HG03045 (cell line): ENCODE measurements around the gene NEURL1B.

Experiments
- ATAC-seq: cut with Tn5 transposase; IDR thresholded peaks from one replicate; pipeline ENCODE4 v1.9.1; 2021; ENCODE audit warnings: mild to moderate bottlenecking, moderate library complexity; ENCODE audit not compliant: unreplicated experiment

The NEURL1B gene

DNA sequence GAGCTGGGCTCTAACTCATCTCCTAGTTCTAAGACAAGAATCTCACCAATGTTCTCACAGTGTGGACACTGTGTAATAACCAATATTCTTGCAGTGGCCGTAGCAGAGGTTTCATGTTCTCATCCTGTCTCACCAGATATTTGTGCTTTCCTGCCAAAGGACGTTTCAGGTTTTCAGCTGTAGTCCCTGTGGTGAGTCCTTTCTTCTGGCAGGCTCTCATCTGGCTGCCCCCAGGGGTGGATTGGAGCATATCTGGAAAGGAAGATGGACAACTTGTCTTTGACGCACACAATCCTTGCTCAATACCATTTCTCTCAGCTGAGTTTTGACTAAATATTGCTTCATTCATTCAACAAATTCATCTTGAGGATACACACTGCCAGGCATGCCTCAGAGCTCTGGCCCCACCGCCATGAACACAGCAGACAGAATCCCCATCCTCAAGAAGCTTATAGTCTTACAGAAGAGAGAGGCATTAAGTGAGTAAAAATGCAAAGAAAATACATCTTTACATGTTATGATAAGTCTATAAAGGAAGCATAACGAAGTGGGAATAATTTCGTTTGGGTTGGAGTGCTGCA is 33.8 kb upstream of the NEURL1B start:
- ATAC-seq: no peak

DNA sequence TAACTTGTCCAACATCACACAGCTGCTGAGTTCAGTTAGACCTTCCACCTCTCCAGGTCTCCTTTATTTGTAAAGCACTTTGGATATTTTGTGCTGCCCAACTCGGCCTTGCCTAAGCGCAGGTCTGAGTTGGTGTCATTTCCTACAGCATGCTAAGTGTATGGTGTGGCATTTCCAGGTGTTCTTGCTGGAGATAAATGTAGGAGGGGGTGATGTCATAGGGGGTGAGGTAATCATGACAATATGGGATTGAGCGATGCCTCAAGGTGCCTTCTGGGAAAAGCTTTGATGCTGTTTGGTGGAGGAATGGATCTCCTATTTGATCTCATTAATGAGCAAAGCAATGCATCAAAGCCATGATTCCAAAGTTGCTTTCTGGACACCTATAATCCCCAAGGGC is 32.3 kb upstream of the NEURL1B start:
- ATAC-seq: no peak

DNA sequence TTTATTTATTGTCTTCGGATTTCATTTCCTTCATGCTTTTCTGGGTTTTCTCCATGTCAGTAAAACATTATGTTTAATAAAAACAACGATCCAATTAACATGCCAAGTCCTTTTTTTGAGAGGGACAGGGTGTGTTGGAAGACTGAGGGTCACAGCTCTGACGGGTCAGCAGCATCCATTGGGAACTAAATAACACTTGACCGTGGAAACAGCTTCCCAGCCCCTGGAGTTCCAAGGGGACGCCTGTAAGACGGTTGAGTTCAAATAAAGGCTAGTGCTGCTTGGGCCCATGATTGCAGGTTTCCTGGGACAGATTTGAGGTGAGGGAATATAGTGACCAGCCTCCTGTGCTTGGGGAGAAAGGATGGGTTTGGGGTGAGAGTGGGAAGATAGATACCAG is 30.4 kb upstream of the NEURL1B start:
- ATAC-seq: no peak

DNA sequence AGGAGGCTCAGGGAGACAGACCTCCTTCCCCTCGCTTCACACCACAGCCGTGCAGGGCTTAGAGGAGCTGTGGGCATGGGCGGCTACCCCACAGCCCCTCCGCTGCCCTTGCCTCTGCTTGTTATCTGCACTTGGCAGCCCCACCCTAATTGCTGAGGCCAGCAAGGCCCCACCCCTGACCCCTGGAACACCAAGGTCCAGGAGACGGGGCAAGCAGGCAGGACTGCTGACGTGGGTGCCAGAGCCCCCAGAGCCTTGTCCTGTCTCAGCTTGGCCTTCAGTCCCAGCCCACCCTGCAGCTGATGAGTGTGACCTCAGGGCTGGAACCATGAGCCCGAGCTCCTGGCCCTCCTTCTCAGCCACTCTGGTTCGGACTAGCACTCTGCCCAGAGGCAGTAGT is 29.1 kb upstream of the NEURL1B start:
- no peak for ATAC-seq

DNA sequence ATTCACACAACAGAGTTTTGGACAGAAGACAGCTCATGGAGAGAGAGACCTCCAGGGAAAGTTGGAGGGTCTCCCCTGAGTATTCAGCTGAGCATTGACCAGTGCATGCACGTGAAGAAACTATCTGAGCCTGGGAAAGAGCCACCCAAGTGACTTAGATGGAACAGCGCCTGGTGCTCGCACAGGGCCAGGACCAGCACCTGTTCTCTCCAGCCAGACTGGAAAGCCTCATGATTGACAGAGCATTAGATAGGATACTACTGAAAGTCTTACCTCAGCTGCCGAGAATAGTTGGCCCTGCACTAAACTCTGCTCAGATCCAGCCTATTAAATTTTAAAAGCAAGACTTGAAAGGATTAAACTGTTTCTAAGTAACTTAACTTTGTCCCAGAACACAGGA is 28.3 kb upstream of the NEURL1B start:
- ATAC-seq: no peak

DNA sequence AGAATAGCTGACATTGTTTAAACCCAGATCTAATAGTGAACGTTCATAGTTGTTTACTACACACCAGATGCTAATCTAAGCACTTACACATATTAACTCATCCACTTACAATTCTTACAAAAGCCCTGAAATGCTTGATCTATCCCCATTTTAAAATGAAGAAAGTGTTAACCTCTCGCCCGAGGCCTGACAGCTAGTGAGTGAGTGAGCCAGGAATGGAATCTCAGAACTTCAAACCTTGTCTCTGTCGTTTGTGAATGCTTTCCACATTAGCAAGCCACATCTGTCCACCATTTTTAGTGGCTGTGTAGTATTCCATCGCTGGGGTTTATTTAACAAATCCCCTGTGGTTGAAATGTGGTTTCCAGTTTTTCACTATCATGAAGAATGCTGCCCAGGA is 24.9 kb upstream of the NEURL1B start:
- no peak for ATAC-seq

DNA sequence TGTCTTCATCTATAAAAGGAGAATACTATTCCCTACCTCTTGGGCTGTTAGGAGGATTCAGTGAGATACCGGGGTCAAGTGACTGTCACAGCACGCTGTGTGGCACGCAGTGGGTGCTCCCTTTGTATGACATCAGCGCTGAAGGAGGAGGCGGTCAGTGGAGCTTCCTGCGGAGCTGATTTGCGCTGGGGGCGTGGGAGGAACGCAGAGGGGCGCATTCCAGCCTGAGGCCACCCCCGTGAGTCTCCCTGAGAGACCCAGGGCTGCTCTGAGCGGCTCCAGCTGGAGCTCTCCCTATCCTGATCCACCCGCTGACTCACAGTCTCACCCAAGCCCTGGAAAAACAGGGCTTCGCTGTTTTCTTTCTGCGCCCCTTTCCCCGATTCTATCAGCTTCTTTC is 24.3 kb upstream of the NEURL1B start:
- ATAC-seq: no peak

DNA sequence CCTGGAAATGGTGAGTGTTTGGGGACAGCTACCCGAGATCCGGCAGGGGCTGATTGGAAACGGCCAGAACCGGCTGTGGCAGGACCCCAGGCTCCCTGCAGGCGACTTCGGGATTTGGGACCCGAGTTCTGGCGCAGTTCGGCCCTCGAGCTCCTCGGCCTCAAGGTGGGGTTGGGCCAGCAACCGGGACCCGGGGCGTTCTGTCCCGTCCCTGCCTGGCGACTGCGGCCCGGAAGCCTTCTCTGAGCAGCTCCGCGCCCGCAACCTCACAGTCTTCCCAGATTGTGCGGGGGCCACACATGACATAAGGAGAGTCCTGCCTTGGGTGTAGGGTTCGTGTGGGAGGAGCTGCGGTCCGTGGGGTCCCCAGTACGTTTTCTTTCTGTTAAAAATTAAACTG is 23.2 kb upstream of the NEURL1B start:
- ATAC-seq: no peak

DNA sequence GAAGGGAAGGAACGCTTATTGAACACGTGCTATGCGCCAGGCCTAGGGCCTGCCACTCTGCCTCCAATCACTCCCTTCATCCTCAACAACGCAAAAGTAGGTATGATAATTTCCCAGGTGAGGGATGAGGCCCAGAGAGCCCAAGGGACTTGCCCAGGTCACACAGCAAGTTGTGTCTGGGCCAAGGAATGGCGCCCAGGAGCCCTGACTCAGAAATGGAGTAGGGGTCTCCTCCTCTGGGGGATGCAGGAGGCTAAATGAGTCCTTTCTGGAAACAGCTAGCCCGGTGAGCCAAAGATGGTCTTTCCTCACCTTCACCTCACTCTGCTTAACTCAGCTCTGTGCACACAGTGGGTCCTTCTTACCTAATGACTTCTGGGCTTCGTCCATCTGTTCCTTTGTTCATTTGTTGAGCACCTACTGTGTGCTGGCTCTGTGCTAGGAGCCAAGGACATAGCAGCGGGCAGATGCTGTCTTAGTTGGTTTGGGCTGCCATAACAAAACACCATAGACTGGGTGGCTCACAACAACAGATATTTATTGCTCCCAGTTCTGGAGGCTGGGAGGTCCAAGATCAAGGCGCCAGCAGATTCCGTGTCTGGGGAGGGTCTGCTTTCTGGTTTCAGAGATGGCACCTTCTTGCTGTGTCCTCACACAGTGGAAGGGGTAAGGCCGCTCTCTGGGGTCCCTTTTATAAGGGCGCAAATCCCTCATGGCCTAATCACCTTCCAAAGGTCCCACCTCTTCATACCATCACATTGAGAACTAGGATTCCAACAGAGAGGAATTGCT is 22.3 kb upstream of the NEURL1B start:
- no peak for ATAC-seq

DNA sequence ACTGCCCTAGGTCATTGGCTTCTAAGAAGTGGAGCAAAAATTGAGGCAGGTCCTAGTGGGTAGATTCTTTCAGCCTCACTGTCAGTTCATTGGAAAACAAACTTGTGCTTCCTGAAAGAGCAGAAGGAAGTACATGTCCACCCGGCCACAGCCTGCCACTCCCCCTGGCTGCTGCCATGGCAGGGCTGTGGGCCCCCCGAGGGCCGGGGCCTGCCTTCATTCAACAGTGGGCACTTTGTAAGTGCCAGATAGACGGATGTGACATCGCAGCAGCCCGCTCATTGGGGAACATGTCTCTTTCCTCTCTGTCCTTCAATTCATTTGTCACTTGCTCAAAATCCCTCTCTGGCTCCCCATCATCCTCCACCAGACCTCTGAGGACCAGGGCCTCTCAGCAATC is 20.6 kb upstream of the NEURL1B start:
- no peak for ATAC-seq

DNA sequence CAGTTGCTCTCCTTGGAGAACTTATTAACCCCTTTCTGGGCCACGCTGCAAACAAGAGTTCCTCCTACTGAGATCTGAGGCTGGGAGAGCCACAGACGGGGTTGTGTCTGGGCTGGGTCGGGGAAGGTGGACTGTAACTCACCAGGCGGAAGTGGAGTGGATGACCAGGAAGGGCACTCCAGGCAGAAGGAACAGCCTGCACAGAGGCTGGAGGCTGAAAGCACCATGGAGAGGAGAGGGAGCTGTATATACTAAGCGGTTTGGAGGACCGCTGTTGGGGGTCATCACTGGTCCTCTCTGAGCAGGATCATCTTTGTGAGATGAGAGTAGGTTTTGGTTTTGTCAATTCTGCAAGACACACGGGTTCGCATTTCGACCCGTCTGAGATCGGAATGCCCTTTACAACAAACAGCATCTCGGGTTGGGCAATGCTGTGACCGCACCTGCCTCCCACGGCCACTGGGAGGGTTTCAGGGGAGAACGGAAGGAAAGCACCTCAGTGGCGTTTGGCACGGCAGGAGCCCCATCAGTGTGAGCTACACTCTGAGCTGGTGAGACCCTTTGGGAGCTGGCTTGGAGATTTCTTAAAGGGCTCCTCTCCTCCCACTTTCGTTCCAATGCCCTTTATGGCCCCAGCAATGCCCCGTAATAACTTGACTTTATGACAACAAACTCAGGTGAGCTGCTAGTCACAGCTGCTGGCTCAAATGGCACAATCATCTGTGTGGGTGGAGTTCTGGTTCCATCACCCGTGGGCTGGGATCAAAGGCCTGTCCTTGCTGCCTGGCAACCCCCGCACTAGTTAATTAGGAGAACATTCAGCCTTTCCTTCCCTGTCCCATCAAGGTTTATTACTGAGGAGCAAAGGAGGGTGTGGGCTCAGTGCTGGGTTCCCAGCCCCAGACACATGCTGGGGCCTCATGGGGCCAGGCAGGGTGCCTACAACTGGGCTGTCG is 18.7 kb upstream of the NEURL1B start:
- no peak for ATAC-seq

DNA sequence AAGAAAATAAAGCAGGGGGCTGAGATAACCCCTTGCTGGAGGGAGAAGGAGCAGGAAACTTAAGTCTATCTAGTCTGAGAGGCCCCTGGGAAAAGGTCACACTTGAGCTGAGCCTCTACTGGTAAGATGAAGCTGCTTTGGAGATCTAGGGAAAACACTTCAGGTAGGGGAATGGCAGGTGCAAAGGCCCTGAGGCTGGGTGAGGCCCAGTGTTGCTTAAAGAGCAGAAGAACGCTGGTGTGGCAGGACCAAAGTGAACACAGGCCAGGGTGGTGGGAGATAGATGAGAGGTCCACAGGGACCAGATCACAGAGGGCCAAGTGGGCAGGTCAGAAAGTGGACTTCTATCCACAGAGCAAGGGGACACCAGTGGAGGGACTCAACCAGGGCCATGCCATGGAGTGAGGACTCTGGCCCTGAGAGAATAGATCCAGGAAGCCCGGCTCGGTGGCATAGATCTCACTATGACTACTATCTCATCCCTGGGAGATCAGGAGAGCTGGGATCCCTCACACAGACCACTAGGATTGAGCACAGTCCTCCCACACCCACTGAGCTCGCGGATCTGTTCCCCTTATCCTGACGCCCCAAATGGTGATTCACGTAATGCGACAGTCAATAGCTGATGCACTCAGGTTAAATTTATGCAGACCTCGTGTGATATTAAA is 17.6 kb upstream of the NEURL1B start:
- no peak for ATAC-seq

DNA sequence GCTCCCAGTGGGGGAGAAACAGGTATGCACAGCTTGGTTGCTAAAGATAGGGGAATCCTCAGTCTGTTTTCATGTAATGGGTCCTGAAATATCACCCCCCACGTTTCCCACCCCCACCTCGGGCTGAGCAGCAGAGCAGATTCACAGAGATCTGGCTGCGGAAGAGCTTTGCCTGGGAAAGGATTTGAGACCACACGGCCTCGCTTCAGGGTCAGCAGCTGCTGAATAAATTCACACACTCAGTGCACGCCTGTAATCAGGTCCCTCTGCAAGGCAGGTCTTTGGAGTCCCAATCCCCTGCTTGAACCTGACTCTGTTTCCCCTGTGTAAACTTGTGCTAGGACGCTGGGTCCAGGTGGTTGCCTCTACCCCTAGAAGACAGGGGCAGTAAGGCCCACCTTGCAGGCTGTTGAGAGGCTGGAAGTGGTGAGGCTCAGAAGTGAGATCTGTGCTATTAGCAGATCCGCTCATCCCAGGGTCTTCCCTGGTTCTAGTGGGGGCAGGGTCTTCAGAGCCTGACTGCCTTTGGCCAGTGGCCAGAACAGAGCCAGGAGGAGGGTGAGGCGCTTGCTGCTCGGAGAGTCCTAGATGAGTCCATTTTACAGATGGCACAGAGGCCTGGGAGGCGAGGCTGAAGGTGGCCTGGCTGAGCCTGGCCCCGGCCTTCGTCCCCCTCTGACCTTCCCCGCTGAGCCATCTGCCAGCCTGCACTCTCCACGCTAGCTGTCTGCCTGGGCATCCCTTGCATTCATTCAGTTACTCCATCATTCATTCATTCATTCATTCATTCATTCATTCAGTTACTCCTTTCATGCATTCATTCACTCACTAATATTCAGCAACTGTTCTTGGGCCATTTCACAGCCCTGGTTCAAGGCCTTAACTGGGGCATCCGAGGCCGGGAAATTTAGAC is 16.7 kb upstream of the NEURL1B start:
- ATAC-seq: no peak

DNA sequence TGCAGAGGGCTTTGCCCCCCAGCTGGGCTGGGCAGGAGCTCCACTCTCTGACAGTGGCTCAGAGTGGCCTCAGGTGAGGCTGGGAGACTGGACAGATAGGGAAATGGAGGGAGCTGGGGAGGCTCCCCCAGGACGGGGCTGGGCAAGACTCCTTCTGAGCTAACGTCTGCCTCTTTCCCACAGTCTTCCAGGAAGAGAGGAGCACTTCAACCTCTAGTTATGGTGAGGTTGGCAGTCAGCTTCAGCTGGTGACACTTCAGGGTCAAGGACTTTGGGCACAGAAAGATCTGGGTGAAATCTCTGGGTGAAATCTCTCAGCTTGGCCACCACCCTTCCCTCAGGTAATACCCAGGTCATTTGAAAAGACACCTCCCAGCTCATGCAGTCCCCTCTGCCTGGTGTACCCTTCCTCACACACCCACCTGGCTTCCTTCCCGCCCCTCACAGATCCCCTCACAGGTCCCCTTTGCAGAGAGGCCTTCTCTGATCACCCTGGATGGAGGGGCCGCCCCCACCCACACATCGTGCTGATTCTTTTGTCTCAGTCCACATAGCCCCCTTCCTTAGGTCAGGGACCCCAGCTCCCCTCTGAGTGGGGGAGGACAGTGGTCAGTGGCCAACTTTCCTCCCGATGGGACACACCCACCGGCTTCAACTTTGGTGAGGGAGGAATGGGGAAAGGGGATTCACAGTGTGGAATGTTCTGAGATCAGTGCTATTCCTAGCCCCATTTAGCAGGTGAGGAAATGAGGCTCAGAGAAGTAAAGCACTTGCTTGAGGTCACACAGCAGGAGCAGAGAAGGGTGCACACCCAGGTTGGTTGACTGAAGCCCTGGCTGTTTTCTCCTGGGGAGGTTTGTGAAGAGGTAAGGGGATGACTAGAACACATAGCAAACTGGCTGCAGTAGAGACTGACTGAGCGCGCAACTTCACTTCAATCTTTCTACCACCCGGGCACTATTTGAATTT is 15.8 kb upstream of the NEURL1B start:
- ATAC-seq: no peak

DNA sequence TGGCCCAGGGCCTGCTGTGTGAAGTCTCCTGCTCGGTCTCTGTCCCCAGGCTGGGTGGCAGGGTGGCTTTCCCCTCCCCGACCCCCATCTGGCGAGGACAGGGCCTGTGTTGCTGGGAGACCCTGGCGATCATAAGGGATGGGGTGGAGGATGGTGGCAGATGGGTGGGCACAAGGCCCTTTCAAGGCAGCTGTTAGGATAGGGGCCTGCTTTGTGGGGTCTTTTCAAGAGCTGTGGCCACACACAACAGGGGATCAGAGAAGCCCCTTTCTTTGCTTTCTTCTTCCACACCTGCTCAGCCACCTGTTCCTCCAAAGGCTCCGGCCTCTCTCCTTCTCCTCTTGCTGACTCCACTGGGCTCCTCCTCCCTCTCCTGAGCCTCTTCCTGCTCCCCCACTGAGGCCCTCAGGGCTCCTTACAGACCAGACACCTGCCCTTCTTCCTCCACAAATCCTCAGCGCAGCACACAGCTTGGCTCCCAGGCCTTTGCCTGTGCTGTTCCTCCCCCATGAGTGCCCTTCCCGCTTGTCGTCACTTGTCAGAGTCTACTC is 15.0 kb upstream of the NEURL1B start:
- no peak for ATAC-seq

DNA sequence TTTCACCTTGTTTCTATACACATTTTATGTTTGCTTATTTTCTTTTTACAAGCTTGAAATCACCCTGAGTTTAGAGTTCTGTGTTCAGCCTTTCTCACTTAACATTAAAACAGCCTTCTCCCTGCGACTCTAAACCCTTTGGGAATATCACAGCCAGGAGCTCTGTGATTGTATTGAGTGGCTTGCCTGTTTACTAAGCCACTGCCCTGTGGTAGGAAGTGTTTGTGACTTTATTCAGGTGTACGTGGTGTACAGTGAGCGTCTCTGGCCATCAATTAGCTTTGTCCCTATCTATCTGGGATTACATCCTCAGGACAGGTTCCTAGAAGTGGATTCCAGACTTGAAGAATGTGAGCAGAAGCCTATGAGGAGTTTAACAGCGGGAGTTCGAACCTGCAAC is 11.0 kb upstream of the NEURL1B start:
- no peak for ATAC-seq

DNA sequence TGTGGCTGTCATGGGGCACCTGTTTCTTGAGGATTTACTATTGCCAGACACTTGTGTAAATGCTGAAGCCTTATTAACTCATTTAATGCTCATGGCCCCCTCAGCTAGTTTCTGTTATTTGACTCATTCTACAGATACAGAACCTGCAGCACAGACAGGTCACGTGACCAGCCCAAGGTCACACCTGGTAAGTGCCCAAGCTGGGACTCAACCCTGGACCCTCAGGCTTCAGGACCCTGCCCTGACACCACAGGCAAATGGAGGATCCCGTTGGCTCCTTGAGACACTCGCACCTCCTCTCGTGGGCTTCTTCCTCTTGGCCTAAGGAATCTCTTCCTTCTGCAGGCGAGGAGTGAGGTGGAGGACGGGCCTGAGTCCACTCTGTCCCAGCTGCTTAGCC is 10.6 kb upstream of the NEURL1B start:
- ATAC-seq: no peak

DNA sequence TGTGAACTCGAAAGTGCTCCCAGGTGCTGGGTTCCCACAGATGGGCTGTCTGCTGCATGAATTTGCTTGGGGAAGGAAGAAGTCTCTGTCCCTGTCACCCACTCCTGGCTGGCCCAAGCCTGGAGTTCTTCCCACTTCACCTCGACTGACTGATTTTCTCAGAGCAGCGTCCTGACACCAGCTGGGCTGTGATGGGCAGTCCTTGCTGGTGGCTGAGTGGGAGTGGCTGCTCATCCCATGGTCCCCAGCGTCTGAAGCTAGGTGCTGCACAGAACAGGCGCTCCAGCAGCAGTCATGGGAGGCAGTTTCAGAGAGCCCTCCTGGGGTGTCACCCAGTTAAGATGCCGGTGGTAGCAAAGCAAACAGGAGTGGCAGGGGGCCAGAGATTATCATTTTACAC is 10.1 kb upstream of the NEURL1B start:
- no peak for ATAC-seq
